ENCODE measurements around the gene RAB31.
"Not testable (repeated sequence)": the region's sequence is repeated elsewhere in the genome, so short reads cannot be mapped to it uniquely, and the experiment has no call there.

RAB31 gene

GRCh38 chr18:9708057-9708433 lies at the start of gene RAB31:
RAB31 (plus strand) TSS chr18:9708301; CDS start chr18:9708406, 105 bp downstream.
- no peak for DNase-seq (ENCODE audit: low spot score)

- no peak for DNase-seq (ENCODE audit: low spot score)
These were observed 48.4 kb upstream of the RAB31 start for GRCh38 chr18:9659499-9660375.

GRCh38 chr18:9661564-9661963 lies 46.5 kb upstream of the RAB31 start:
- DNase-seq (ENCODE audit: low spot score), result no peak

GRCh38 chr18:9663377-9663776 lies 44.7 kb upstream of the RAB31 start:
- DNase-seq (ENCODE audit: low spot score), result no peak

GRCh38 chr18:9665314-9665713 lies 42.8 kb upstream of the RAB31 start:
- DNase-seq (ENCODE audit: low spot score), result no peak

GRCh38 chr18:9666548-9666947 lies 41.6 kb upstream of the RAB31 start:
- no peak for DNase-seq (ENCODE audit: low spot score)

GRCh38 chr18:9669016-9669415 lies 39.1 kb upstream of the RAB31 start:
- DNase-seq (ENCODE audit: low spot score), result no peak

GRCh38 chr18:9671214-9671613 lies 36.9 kb upstream of the RAB31 start:
- no peak for DNase-seq (ENCODE audit: low spot score)

- peak; percentile 15 for DNase-seq (ENCODE audit: low spot score)
These were observed 34.5 kb upstream of the RAB31 start for GRCh38 chr18:9673296-9674251.

- DNase-seq (ENCODE audit: low spot score), result not testable (repeated sequence)
These were observed 29.9 kb upstream of the RAB31 start for GRCh38 chr18:9678216-9678615.

- DNase-seq (ENCODE audit: low spot score), result no peak
These were observed 29.0 kb upstream of the RAB31 start for GRCh38 chr18:9679125-9679524.

- DNase-seq (ENCODE audit: low spot score), result no peak
These were observed 26.9 kb upstream of the RAB31 start for GRCh38 chr18:9681217-9681616.

GRCh38 chr18:9682572-9682971 lies 25.5 kb upstream of the RAB31 start:
- no peak for DNase-seq (ENCODE audit: low spot score)

- no peak for DNase-seq (ENCODE audit: low spot score)
These were observed 24.4 kb upstream of the RAB31 start for GRCh38 chr18:9683418-9684396.

- DNase-seq (ENCODE audit: low spot score), result no peak
These were observed 23.1 kb upstream of the RAB31 start for GRCh38 chr18:9684881-9685614.

GRCh38 chr18:9685615-9685890 lies 22.5 kb upstream of the RAB31 start:
- DNase-seq (ENCODE audit: low spot score), result no peak

- DNase-seq (ENCODE audit: low spot score), result no peak
These were observed 19.9 kb upstream of the RAB31 start for GRCh38 chr18:9688036-9688741.

- DNase-seq (ENCODE audit: low spot score), result no peak
These were observed 18.8 kb upstream of the RAB31 start for GRCh38 chr18:9689253-9689652.

GRCh38 chr18:9690418-9691188 lies 17.5 kb upstream of the RAB31 start:
- DNase-seq (ENCODE audit: low spot score), result no peak

GRCh38 chr18:9691235-9691634 lies 16.9 kb upstream of the RAB31 start:
- no peak for DNase-seq (ENCODE audit: low spot score)

All from COLO829 (cell line).